C4-2B (cell line): Measurements from ENCODE around the gene THOC6.
"Not testable (repeated sequence)": the region's sequence is repeated elsewhere in the genome, so short reads cannot be mapped to it uniquely, and the experiment has no call there.

Experiments used
- ZFX ChIP-seq: fragments of 450-650 bp; IDR thresholded peaks from 2 replicates; pipeline ENCODE4 v1.6.1; 2017
- TF ChIP-seq, protein P1 (sequence below): fragments of 450-650 bp; conservative IDR thresholded peaks from 2 replicates; pipeline ENCODE4 v1.5.1; 2017; ENCODE audit warnings: mild to moderate bottlenecking

DNA sequence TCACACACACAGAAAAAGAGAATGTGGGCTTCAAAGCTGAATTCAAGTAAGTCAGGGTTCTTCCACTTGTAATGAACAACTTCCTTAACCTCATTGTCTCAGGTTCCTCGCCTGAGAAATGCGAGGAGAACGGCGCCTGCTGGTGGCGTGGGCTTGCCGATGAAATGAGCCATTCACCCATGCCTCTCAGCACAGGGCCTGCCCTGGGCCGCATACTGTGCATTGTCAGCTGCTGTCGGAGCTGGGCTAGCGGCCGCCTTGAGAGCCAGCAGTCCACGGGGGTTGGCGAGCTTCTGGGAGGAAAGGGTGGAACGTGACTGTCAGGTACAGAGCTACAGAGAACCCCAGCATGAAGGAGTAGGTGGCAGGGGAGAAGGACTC lies 29.5 kb downstream of the THOC6 start:
- TF ChIP-seq, protein P1, sequence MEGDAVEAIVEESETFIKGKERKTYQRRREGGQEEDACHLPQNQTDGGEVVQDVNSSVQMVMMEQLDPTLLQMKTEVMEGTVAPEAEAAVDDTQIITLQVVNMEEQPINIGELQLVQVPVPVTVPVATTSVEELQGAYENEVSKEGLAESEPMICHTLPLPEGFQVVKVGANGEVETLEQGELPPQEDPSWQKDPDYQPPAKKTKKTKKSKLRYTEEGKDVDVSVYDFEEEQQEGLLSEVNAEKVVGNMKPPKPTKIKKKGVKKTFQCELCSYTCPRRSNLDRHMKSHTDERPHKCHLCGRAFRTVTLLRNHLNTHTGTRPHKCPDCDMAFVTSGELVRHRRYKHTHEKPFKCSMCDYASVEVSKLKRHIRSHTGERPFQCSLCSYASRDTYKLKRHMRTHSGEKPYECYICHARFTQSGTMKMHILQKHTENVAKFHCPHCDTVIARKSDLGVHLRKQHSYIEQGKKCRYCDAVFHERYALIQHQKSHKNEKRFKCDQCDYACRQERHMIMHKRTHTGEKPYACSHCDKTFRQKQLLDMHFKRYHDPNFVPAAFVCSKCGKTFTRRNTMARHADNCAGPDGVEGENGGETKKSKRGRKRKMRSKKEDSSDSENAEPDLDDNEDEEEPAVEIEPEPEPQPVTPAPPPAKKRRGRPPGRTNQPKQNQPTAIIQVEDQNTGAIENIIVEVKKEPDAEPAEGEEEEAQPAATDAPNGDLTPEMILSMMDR = not testable (repeated sequence)
- not testable (repeated sequence) for TF ChIP-seq ZFX
